ENCODE results near the gene MAST4.

DNA sequence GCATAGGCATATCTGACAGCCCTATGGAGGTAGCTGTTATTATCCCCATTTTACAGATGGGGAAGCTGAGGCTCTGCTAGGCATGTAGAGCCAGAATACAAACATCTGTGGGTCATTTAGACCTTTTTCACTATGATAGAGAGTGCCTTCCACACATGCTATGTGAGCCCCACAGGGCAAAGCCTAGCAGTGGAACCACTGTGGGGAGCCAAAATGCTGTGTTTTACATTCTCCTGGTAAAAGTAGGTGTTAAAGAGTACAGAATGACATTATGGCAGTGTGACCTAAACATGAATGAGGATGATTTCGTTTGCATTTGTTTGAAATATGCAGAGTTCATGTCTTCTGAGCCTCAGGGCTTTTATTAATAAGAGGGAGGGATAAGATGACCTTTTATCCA lies 265.2 kb downstream of the MAST4 start:
- TF ChIP-seq EZH2 (IDR thresholded peaks at IDR 0.05; ENCODE audit: low read length, missing control alignments) = no peak
- TF ChIP-seq, protein P1, sequence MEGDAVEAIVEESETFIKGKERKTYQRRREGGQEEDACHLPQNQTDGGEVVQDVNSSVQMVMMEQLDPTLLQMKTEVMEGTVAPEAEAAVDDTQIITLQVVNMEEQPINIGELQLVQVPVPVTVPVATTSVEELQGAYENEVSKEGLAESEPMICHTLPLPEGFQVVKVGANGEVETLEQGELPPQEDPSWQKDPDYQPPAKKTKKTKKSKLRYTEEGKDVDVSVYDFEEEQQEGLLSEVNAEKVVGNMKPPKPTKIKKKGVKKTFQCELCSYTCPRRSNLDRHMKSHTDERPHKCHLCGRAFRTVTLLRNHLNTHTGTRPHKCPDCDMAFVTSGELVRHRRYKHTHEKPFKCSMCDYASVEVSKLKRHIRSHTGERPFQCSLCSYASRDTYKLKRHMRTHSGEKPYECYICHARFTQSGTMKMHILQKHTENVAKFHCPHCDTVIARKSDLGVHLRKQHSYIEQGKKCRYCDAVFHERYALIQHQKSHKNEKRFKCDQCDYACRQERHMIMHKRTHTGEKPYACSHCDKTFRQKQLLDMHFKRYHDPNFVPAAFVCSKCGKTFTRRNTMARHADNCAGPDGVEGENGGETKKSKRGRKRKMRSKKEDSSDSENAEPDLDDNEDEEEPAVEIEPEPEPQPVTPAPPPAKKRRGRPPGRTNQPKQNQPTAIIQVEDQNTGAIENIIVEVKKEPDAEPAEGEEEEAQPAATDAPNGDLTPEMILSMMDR (conservative IDR thresholded peaks at IDR 0.05 in 1 of 2, IDR thresholded peaks at IDR 0.05 in 1 of 2; ENCODE audit: low read depth in 1 of 2, low read length in 2 of 2) = no peak

Measured in fibroblast of lung (primary cell).